LNCaP clone FGC (cell line): ENCODE data around the gene RNF40.

Source experiments
- DNase-seq: peaks from one replicate; pipeline ENCODE4 v3.0.0-alpha.2; 2011; ENCODE audit warnings: low read depth
- H3K4me3 ChIP-seq: 2 replicates; pipeline ENCODE4 v1.5.1; 2011; ENCODE audit warnings: mild to moderate bottlenecking, low read depth, low read length, control low read depth
- TF ChIP-seq, protein P1 (sequence below): IDR thresholded peaks from 2 replicates; pipeline ENCODE4 v1.5.1; 2012; ENCODE audit warnings: mild to moderate bottlenecking; ENCODE audit not compliant: control insufficient read depth, insufficient read depth; ENCODE audit errors: extremely low read depth

Gene RNF40

DNA sequence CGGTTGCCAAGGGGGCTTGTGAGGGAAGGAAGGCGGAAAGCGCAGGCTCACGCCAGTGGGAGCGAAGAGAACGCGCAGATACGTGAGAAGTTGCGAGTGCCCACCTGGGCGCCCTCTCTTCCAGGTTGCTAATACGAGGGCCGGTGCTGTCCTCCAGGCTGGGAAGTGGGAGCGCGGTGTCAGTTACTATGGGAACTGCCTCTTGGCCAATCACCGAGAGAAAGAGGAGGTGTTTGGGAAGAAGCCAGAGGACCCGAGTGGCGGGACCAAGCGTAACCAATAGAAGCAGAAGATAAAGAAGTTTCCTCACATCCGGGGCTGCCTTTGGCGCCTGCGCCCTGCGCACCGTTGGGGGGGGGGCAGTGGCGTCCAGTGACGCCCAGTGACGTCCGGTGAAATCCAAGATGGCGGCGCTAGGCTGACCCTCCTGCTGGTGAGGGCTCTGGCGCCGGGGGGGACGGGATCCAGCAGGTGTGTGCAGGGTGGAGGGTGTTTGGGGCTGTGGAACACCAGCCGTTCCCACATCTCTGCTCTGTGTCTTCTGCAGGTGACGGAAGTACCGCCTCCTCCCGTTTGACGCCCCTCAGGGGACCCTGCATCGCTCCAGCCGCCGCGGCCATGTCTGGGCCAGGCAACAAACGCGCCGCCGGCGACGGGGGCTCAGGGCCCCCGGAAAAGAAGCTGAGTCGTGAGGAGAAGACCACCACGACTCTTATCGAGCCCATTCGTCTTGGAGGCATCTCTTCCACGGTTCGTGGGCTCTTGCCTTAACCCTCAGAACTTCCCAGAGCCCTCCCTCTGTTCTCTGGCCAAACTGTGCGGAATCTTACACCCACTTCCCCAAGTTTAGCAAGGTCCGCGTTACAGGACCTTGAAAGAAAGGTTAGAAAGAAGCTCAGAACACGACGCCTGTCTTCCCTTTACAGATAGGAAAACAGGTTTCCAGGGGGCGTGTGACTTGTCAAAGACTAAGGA lies at the start of gene RNF40, which contains the start of gene CFAP119:
RNF40 (plus strand) TSS at position 395 of the 975 bp plus-strand sequence; CDS start at position 619, 224 bp downstream.
CFAP119 (minus strand) TSS at position 135 of the 975 bp plus-strand sequence. CDS start 314 bp downstream, outside the sequence.
- TF ChIP-seq, protein P1, sequence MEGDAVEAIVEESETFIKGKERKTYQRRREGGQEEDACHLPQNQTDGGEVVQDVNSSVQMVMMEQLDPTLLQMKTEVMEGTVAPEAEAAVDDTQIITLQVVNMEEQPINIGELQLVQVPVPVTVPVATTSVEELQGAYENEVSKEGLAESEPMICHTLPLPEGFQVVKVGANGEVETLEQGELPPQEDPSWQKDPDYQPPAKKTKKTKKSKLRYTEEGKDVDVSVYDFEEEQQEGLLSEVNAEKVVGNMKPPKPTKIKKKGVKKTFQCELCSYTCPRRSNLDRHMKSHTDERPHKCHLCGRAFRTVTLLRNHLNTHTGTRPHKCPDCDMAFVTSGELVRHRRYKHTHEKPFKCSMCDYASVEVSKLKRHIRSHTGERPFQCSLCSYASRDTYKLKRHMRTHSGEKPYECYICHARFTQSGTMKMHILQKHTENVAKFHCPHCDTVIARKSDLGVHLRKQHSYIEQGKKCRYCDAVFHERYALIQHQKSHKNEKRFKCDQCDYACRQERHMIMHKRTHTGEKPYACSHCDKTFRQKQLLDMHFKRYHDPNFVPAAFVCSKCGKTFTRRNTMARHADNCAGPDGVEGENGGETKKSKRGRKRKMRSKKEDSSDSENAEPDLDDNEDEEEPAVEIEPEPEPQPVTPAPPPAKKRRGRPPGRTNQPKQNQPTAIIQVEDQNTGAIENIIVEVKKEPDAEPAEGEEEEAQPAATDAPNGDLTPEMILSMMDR = no peak
- peak within 1 kb of the TSS; percentile 78 for H3K4me3 ChIP-seq

GRCh38 chr16:30715750-30716445 lies 46.2 kb upstream of the RNF40 start:
- DNase-seq = no peak
- H3K4me3 ChIP-seq = no peak overlapping the region
- TF ChIP-seq, protein P1 = no peak

More for the DNA sequence above, at the start of gene RNF40, which contains the start of gene CFAP119:
- DNase-seq = peak; percentile 94

GRCh38 chr16:30720086-30720485 lies 42.0 kb upstream of the RNF40 start:
- TF ChIP-seq, protein P1 = no peak
- no peak for DNase-seq
- no peak overlapping the region for H3K4me3 ChIP-seq

DNA sequence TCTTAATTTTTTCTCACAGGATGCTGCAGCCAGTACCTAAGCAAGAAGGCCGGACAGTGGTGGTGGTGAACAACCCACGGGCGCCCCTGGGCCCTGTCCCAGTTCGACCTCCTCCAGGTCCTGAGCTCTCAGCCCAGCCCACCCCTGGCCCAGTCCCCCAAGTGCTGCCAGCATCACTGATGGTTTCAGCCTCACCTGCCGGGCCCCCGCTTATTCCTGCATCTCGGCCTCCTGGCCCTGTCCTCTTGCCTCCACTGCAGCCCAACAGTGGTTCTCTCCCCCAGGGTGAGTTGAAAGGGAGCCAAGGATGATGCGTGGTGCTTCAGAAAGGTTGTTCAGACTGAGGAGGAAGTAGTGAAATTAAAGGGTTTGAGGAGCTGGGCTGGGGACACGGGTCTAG lies 41.4 kb upstream of the RNF40 start:
- TF ChIP-seq, protein P1 = no peak
- no peak overlapping the region for H3K4me3 ChIP-seq
- DNase-seq = no peak

DNA sequence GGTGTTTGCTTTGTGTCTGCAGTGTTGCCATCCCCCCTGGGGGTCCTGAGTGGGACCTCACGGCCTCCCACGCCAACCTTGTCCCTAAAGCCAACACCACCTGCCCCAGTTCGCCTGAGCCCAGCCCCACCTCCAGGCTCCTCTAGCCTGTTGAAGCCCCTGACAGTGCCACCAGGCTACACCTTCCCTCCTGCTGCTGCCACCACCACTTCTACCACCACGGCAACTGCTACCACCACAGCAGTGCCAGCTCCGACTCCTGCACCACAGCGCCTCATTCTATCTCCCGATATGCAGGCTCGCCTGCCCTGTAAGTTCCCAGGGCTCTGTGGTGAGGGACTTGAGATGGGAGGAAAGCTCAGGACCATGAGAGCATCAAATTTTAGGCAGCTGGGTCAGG lies 41.0 kb upstream of the RNF40 start:
- no peak for DNase-seq
- H3K4me3 ChIP-seq = no peak overlapping the region
- TF ChIP-seq, protein P1 = no peak

- TF ChIP-seq, protein P1 = no peak
- DNase-seq = no peak
- no peak overlapping the region for H3K4me3 ChIP-seq
These were observed 40.5 kb upstream of the RNF40 start for GRCh38 chr16:30721606-30722005.
